T-cell (primary cell): Measurements from ENCODE around the gene IFNA1. TPM values are rescaled to one million over a fixed set of nuclear protein-coding genes. Genes with fewer than 3 reads are reported as not detected.

Experiments used
- total RNA-seq, 35 experiments: library from RNA in 6 of 35; stranded (reverse) in 6 of 35; fragments of 120-200 nt in 1 of 35; gene quantifications; one replicate each; pipeline versions ENCODE4 v1.2.1 to v1.2.4 and lab custom pipeline; 2013 to 2026

IFNA1 gene
- total RNA-seq, 5 donors from 2014 or later (not counting 1 experiment from before 2014, with no cell fraction given) = not detected

Other genes starting within 250 kb of the IFNA1 start
- gene IFNA7, start 238.2 kb upstream of the IFNA1 start, total RNA-seq = not detected
- gene IFNA10, start 233.3 kb upstream of the IFNA1 start, total RNA-seq = not detected
- not detected for gene IFNA16, start 223.1 kb upstream of the IFNA1 start, total RNA-seq
- not detected for gene IFNA17, start 212.2 kb upstream of the IFNA1 start, total RNA-seq
- gene IFNA14, start 200.4 kb upstream of the IFNA1 start, total RNA-seq = not detected
- gene IFNA5, start 135.1 kb upstream of the IFNA1 start, total RNA-seq = under 1 TPM in 1 of 5 donors, not detected in 4; 0.29 TPM
- 10 to 100 TPM; 14.1 to 27.7 (median 26.0) TPM for gene KLHL9, start 105.0 kb upstream of the IFNA1 start, total RNA-seq
- not detected for gene IFNA6, start 89.6 kb upstream of the IFNA1 start, total RNA-seq
- gene IFNA13, start 72.4 kb upstream of the IFNA1 start, total RNA-seq = not detected
- not detected for gene IFNA2, start 55.0 kb upstream of the IFNA1 start, total RNA-seq
- not detected for gene IFNA8, start 31.3 kb upstream of the IFNA1 start, total RNA-seq
- gene IFNE, start 41.9 kb downstream of the IFNA1 start, total RNA-seq = under 1 TPM in 2 of 5 donors, not detected in 3; 0.16 to 0.25 TPM